ENCODE data around the gene BARX2. TPM values are rescaled to one million over a fixed set of nuclear protein-coding genes. Genes with fewer than 3 reads are reported as not detected.

The BARX2 gene
- total and polyA plus RNA-seq, 2 donors (not counting 3 experiments of a cell fraction or from before 2014, with no cell fraction given), result not detected

GRCh38 chr11:129455756-129456655, 80.4 kb downstream of the BARX2 start:
- dilution Hi-C loops (cut with MboI; ENCODE audit: extremely low pct_ligation_motif_present, low sequenced_read_pairs), result no loop called here

GRCh38 chr11:129457321-129457720, 81.7 kb downstream of the BARX2 start:
- BruUV-seq (replicated peaks), result no TSS peak
- no peak overlapping the region for H3K9ac ChIP-seq (replicated peaks; ENCODE audit: extremely low read depth, insufficient read depth, low read length)
- CTCF ChIA-PET, result no interaction called here

More at GRCh38 chr11:129455756-129456655, 80.4 kb downstream of the BARX2 start:
- Histone ChIP-seq H3K79me2 (ENCODE audit: control insufficient read depth, insufficient read depth, low read length) (no peaks in the 10 kb centered on the region), H3K4me3 (replicated peaks in 1 of 3; ENCODE audit: insufficient read depth in 1 of 3, low read depth in 1 of 3, low read length in 3 of 3) (no peak overlapping the region), H3K36me3 (ENCODE audit: control insufficient read depth in 2 of 2, extremely low read depth in 1 of 2, insufficient read depth in 2 of 2, low read length in 2 of 2) (no peaks in the 10 kb centered on the region), H2AFZ (ENCODE audit: low read depth, low read length) (no peak overlapping the region), H3K4me1 (ENCODE audit: control insufficient read depth, extremely low read depth, insufficient read depth, low read length) (no peaks in the 10 kb centered on the region), H3K9me3 (replicated peaks; ENCODE audit: control insufficient read depth, insufficient read depth, low read length) (no peaks in the 10 kb centered on the region), H3K27me3 (ENCODE audit: control insufficient read depth in 2 of 2, insufficient read depth in 2 of 2, low read length in 2 of 2) (no peaks in the 10 kb centered on the region), H4K20me1 (replicated peaks; ENCODE audit: control insufficient read depth, extremely low read depth, insufficient read depth, low read length) (no peaks in the 10 kb centered on the region), H3K4me2 (ENCODE audit: insufficient read depth, low read length) (no peak overlapping the region), H3K9me1 (replicated peaks; ENCODE audit: control insufficient read depth, extremely low read depth, insufficient read depth, low read length) (no peaks in the 10 kb centered on the region), H3K9ac (replicated peaks; ENCODE audit: extremely low read depth, insufficient read depth, low read length) (no peak overlapping the region), H3K27ac (ENCODE audit: insufficient read depth, low read depth, low read length) (no peak overlapping the region)
- POLR2A ChIA-PET, result no interaction called here
- intact Hi-C loops (cut with micrococcal nuclease), result no loop called here
- CTCF ChIA-PET, result no interaction called here
- no TSS peak for BruUV-seq (replicated peaks)
- no peak for TF ChIP-seq JUN (IDR thresholded peaks at IDR 0.05; ENCODE audit: borderline replicate concordance, insufficient read depth, insufficient read length, low read depth)
- DNase-seq (ENCODE audit: low read depth, low spot score) (no peak), FAIRE-seq (no peak)

More at GRCh38 chr11:129457321-129457720, 81.7 kb downstream of the BARX2 start:
- TF ChIP-seq JUN (IDR thresholded peaks at IDR 0.05; ENCODE audit: borderline replicate concordance, insufficient read depth, insufficient read length, low read depth), result no peak
- TF ChIP-seq MYC (IDR thresholded peaks at IDR 0.05; ENCODE audit: low read depth, low read length), result no peak
- no peak for TF ChIP-seq POLR2AphosphoS5 (IDR thresholded peaks at IDR 0.05; ENCODE audit: insufficient read depth, low read depth, low read length)
- no peak for TF ChIP-seq GATA2 (IDR thresholded peaks at IDR 0.05; ENCODE audit: insufficient read depth, insufficient read length, low read depth, low read length)
- no peak for TF ChIP-seq POLR2A (IDR thresholded peaks at IDR 0.05; ENCODE audit: low read depth, low read length)
- TF ChIP-seq CTCF (IDR thresholded peaks at IDR 0.05; ENCODE audit: extremely low read depth in 1 of 2, insufficient read depth in 1 of 2, low read depth in 1 of 2, low read length in 2 of 2), result no peak
- no peak for TF ChIP-seq FOS (IDR thresholded peaks at IDR 0.05; ENCODE audit: borderline replicate concordance, insufficient read depth, low read length)
- TF ChIP-seq EZH2 (IDR thresholded peaks at IDR 0.05; ENCODE audit: borderline replicate concordance, low read depth, low read length, severe bottlenecking), result no peak
- TF ChIP-seq, protein P1, sequence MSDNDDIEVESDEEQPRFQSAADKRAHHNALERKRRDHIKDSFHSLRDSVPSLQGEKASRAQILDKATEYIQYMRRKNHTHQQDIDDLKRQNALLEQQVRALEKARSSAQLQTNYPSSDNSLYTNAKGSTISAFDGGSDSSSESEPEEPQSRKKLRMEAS (IDR thresholded peaks at IDR 0.05; ENCODE audit: insufficient read depth, insufficient read length), result no peak
- H3K9me3 ChIP-seq (replicated peaks; ENCODE audit: control insufficient read depth, insufficient read depth, low read length), result no peaks in the 10 kb centered on the region
- H2AFZ ChIP-seq (ENCODE audit: low read depth, low read length), result no peak overlapping the region
- dilution Hi-C loops (cut with MboI; ENCODE audit: extremely low pct_ligation_motif_present, low sequenced_read_pairs), result no loop called here
- no peaks in the 10 kb centered on the region for H3K9me1 ChIP-seq (replicated peaks; ENCODE audit: control insufficient read depth, extremely low read depth, insufficient read depth, low read length)
- no peaks in the 10 kb centered on the region for H3K36me3 ChIP-seq (ENCODE audit: control insufficient read depth in 2 of 2, extremely low read depth in 1 of 2, insufficient read depth in 2 of 2, low read length in 2 of 2)
- H3K27me3 ChIP-seq (ENCODE audit: control insufficient read depth in 2 of 2, insufficient read depth in 2 of 2, low read length in 2 of 2), result no peaks in the 10 kb centered on the region
- no peak overlapping the region for H3K4me2 ChIP-seq (ENCODE audit: insufficient read depth, low read length)
- FAIRE-seq, result no peak
- no peaks in the 10 kb centered on the region for H3K79me2 ChIP-seq (ENCODE audit: control insufficient read depth, insufficient read depth, low read length)
- POLR2A ChIA-PET, result no interaction called here
- no peak for DNase-seq (ENCODE audit: low read depth, low spot score)
- intact Hi-C loops (cut with micrococcal nuclease), result no loop called here
- H4K20me1 ChIP-seq (replicated peaks; ENCODE audit: control insufficient read depth, extremely low read depth, insufficient read depth, low read length), result no peaks in the 10 kb centered on the region
- H3K27ac ChIP-seq (ENCODE audit: insufficient read depth, low read depth, low read length), result no peak overlapping the region
- no peaks in the 10 kb centered on the region for H3K4me1 ChIP-seq (ENCODE audit: control insufficient read depth, extremely low read depth, insufficient read depth, low read length)
- no peak overlapping the region for H3K4me3 ChIP-seq (replicated peaks in 1 of 3; ENCODE audit: insufficient read depth in 1 of 3, low read depth in 1 of 3, low read length in 3 of 3)

Measured in endothelial cell of umbilical vein (primary cell).